H1 (cell line): ENCODE data around the gene BMAL2. TPM values are rescaled to one million over a fixed set of nuclear protein-coding genes. Genes with fewer than 3 reads are reported as not detected.

Experiments used
- CTCF ChIA-PET: fragments of 300-600 bp; sonication (Branson Sonifier 250); formaldehyde crosslinking; loops from one replicate; lab custom pipeline; 2021; ENCODE audit not compliant: partially characterized antibody; lab: Charles Lee
- POLR2A ChIA-PET: fragments of 300-600 bp; sonication (Branson Sonifier 250); formaldehyde crosslinking; loops from one replicate; lab custom pipeline; 2021; ENCODE audit warnings: inconsistent platforms; ENCODE audit not compliant: partially characterized antibody; lab: Charles Lee
- DNase-seq, 2 experiments: peaks; one replicate each; pipeline versions ENCODE4 v3.0.0 to v3.0.0-alpha.2; 2010 to 2022; ENCODE audit warnings: low spot score in 2 of 2, low read depth in 1 of 2, mixed read lengths in 1 of 2
- FAIRE-seq: peaks from 2 replicates; lab custom pipeline; 2011; peaks lifted over from hg19 to GRCh38; lab: Jason Lieb, UNC
- H2AFZ ChIP-seq: 2 replicates; pipeline ENCODE4 v1.8.1; 2012; ENCODE audit warnings: low read length, inconsistent platforms
- H2AK5ac ChIP-seq: 2 replicates; pipeline ENCODE4 v1.6.1; 2013; ENCODE audit warnings: low read depth, low read length
- H2BK120ac ChIP-seq: replicated peaks from 2 replicates; pipeline ENCODE3; 2013; ENCODE audit warnings: low read depth, low read length, inconsistent platforms
- H2BK12ac ChIP-seq: 2 replicates; pipeline ENCODE4 v1.6.1; 2013; ENCODE audit warnings: low read depth, low read length
- H2BK15ac ChIP-seq: 2 replicates; pipeline ENCODE4 v1.6.1; 2013; ENCODE audit warnings: low read length
- H2BK20ac ChIP-seq: 2 replicates; pipeline ENCODE4 v1.6.1; 2013; ENCODE audit warnings: low read length
- H2BK5ac ChIP-seq: 2 replicates; pipeline ENCODE4 v1.6.1; 2013; ENCODE audit warnings: low read depth, low read length
- H3K14ac ChIP-seq: 2 replicates; pipeline ENCODE4 v1.6.1; 2013; ENCODE audit warnings: inconsistent platforms; ENCODE audit not compliant: insufficient read length
- H3K18ac ChIP-seq: 2 replicates; pipeline ENCODE4 v1.6.1; 2013; ENCODE audit warnings: low read length; ENCODE audit errors: extremely low read depth
- H3K23ac ChIP-seq: 2 replicates; pipeline ENCODE4 v1.6.1; 2013; ENCODE audit warnings: inconsistent platforms; ENCODE audit not compliant: insufficient read length
- H3K23me2 ChIP-seq: 2 replicates; pipeline ENCODE4 v1.6.1; 2013; ENCODE audit warnings: low read depth, low read length
- H3K27ac ChIP-seq: 2 replicates; pipeline ENCODE4 v1.6.1; 2011; ENCODE audit warnings: low read depth, low read length, inconsistent platforms
- H3K27me3 ChIP-seq, 4 experiments: replicated peaks in 1 of 4; 1 replicate in 1 of 4; 2 replicates in 3 of 4; pipeline versions ENCODE4 v1.6.1 to v1.8.1; 2011 to 2013; ENCODE audit warnings: low read length in 3 of 4, mild to moderate bottlenecking in 3 of 4, inconsistent platforms in 2 of 4, mixed read lengths in 2 of 4, moderate library complexity in 1 of 4; ENCODE audit not compliant: control insufficient read depth in 3 of 4, insufficient read depth in 3 of 4; ENCODE audit errors: extremely low read depth in 1 of 4
- H3K36me3 ChIP-seq, 4 experiments: 2 replicates each; pipeline versions ENCODE4 v1.6.1 to v1.8.1; 2011 to 2013; ENCODE audit warnings: mild to moderate bottlenecking in 4 of 4, low read length in 3 of 4, moderate library complexity in 2 of 4, control low read depth in 1 of 4, inconsistent platforms in 1 of 4; ENCODE audit not compliant: insufficient read depth in 4 of 4, control insufficient read depth in 2 of 4
- H3K4ac ChIP-seq: replicated peaks from 2 replicates; pipeline ENCODE3; 2013; ENCODE audit warnings: low read length, low read depth, mixed read lengths, inconsistent platforms; ENCODE audit not compliant: insufficient read length
- H3K4me1 ChIP-seq, 4 experiments: replicated peaks in 1 of 4; 1 replicate in 1 of 4; 2 replicates in 3 of 4; pipeline versions ENCODE4 v1.6.1 to v1.8.1; 2011 to 2013; ENCODE audit warnings: low read length in 3 of 4, inconsistent platforms in 2 of 4, mixed read lengths in 1 of 4; ENCODE audit not compliant: insufficient read depth in 4 of 4, control insufficient read depth in 3 of 4
- H3K4me2 ChIP-seq, 2 experiments: 2 replicates each; pipeline versions ENCODE4 v1.6.1 to v1.8.1; 2011 to 2013; ENCODE audit warnings: low read depth in 2 of 2, low read length in 2 of 2, control low read depth in 1 of 2, inconsistent platforms in 1 of 2, mild to moderate bottlenecking in 1 of 2; ENCODE audit not compliant: insufficient read depth in 1 of 2
- H3K4me3 ChIP-seq, 4 experiments: fragments of 200-600, 300-600 bp in 1 of 4; sonication (generic), shearing (Covaris generic), sonication (Bioruptor Twin) in 1 of 4; 2 replicates each; pipeline versions ENCODE4 v1.5.1 to v1.8.1; 2011 to 2016; ENCODE audit warnings: low read length in 4 of 4, low read depth in 3 of 4, control low read depth in 2 of 4, inconsistent platforms in 2 of 4, mild to moderate bottlenecking in 2 of 4, mixed read lengths in 1 of 4, moderate library complexity in 1 of 4; ENCODE audit not compliant: insufficient read depth in 2 of 4; ENCODE audit errors: extremely low read depth in 1 of 4
- H3K56ac ChIP-seq: replicated peaks from 2 replicates; pipeline ENCODE3; 2013; ENCODE audit warnings: low read depth, mild to moderate bottlenecking, mixed read lengths, low read length, inconsistent platforms; ENCODE audit not compliant: insufficient read length
- H3K79me1 ChIP-seq: 2 replicates; pipeline ENCODE4 v1.6.1; 2013; ENCODE audit warnings: low read depth, low read length, control low read depth
- H3K79me2 ChIP-seq, 2 experiments: 2 replicates each; pipeline versions ENCODE4 v1.6.1 to v1.8.1; 2012 to 2013; ENCODE audit warnings: low read length in 2 of 2, mild to moderate bottlenecking in 2 of 2, inconsistent platforms in 1 of 2; ENCODE audit not compliant: insufficient read depth in 2 of 2, control insufficient read depth in 1 of 2
- H3K9ac ChIP-seq, 4 experiments: replicated peaks in 1 of 4; 1 replicate in 1 of 4; 2 replicates in 3 of 4; pipeline versions ENCODE4 v1.6.1 to v1.8.1; 2011 to 2013; ENCODE audit warnings: low read depth in 3 of 4, low read length in 3 of 4, control low read depth in 2 of 4, mild to moderate bottlenecking in 2 of 4, moderate library complexity in 2 of 4, inconsistent platforms in 1 of 4; ENCODE audit errors: extremely low read depth in 1 of 4
- H3K9me3 ChIP-seq, 2 experiments: 2 replicates each; pipeline versions ENCODE4 v1.6.1 to v1.8.1; 2012 to 2013; ENCODE audit warnings: mild to moderate bottlenecking in 2 of 2, moderate library complexity in 2 of 2, control low read depth in 1 of 2, inconsistent platforms in 1 of 2, low read depth in 1 of 2, low read length in 1 of 2, mixed read lengths in 1 of 2; ENCODE audit not compliant: insufficient read depth in 2 of 2
- H4K20me1 ChIP-seq, 2 experiments: replicated peaks in 1 of 2; 2 replicates each; pipeline versions ENCODE3 to v1.8.1; 2011 to 2013; ENCODE audit warnings: inconsistent platforms in 2 of 2, low read length in 2 of 2, mild to moderate bottlenecking in 1 of 2; ENCODE audit not compliant: insufficient read depth in 2 of 2, control insufficient read depth in 1 of 2
- H4K5ac ChIP-seq: 2 replicates; pipeline ENCODE4 v1.6.1; 2013; ENCODE audit warnings: low read length, low read depth, mixed read lengths, inconsistent platforms; ENCODE audit not compliant: insufficient read length
- H4K8ac ChIP-seq: 2 replicates; pipeline ENCODE4 v1.8.0; 2013; ENCODE audit warnings: mild to moderate bottlenecking, moderate library complexity, low read length, inconsistent platforms; ENCODE audit not compliant: insufficient read depth; ENCODE audit errors: extremely low read depth
- H4K91ac ChIP-seq: replicated peaks from 2 replicates; pipeline ENCODE3; 2013; ENCODE audit warnings: low read length, mixed read lengths, inconsistent platforms; ENCODE audit not compliant: insufficient read length
- ASH2L ChIP-seq: fragments of 200-600, 300-600 bp; sonication (generic); IDR thresholded peaks from one replicate; pipeline ENCODE4 v1.7.1; 2017; ENCODE audit warnings: low read length
- BRCA1 ChIP-seq: IDR thresholded peaks from 2 replicates; pipeline ENCODE4 v1.6.1; 2012; ENCODE audit warnings: low read depth, low read length, improper control_type of control experiment
- CBX8 ChIP-seq: fragments of 300-800, 300-1000 bp; sonication (generic); IDR thresholded peaks from 2 replicates; pipeline ENCODE4 v1.7.1; 2016; ENCODE audit warnings: low read depth, low read length, borderline replicate concordance
- EP300 ChIP-seq, 2 experiments: IDR thresholded peaks; 1 replicate in 1 of 2; 2 replicates in 1 of 2; pipeline ENCODE4 v1.6.1; 2011 to 2012; ENCODE audit warnings: low read depth in 2 of 2, low read length in 2 of 2, mild to moderate bottlenecking in 2 of 2, borderline replicate concordance in 1 of 2, inconsistent platforms in 1 of 2, moderate library complexity in 1 of 2
- GABPA ChIP-seq: IDR thresholded peaks from 2 replicates; pipeline ENCODE4 v1.6.1; 2011; ENCODE audit warnings: mild to moderate bottlenecking, low read length, moderate library complexity, borderline replicate concordance; ENCODE audit not compliant: insufficient read depth
- HDAC2 ChIP-seq, 2 experiments: fragments of 300-600 bp in 1 of 2; sonication (generic) in 1 of 2; IDR thresholded peaks; 2 replicates each; pipeline ENCODE4 v1.6.1; 2011 to 2012; ENCODE audit warnings: low read depth in 2 of 2, low read length in 2 of 2, mild to moderate bottlenecking in 2 of 2, moderate library complexity in 2 of 2, borderline replicate concordance in 1 of 2, inconsistent platforms in 1 of 2
- JUN ChIP-seq: IDR thresholded peaks from 2 replicates; pipeline ENCODE4 v1.6.1; 2011; ENCODE audit warnings: low read depth, mild to moderate bottlenecking, improper control_type of control experiment, low read length
- POLR2AphosphoS5 ChIP-seq: IDR thresholded peaks from 2 replicates; pipeline ENCODE4 v1.6.1; 2011; ENCODE audit warnings: low read depth, low read length
- RXRA ChIP-seq: IDR thresholded peaks from 2 replicates; pipeline ENCODE4 v1.6.1; 2011; ENCODE audit warnings: low read depth, mild to moderate bottlenecking, low read length, moderate library complexity; ENCODE audit not compliant: insufficient read depth
- SIN3A ChIP-seq, 2 experiments: IDR thresholded peaks in 1 of 2; conservative IDR thresholded peaks in 1 of 2; 2 replicates each; pipeline ENCODE4 v1.6.1; 2011 to 2012; ENCODE audit warnings: low read length in 2 of 2, improper control_type of control experiment in 1 of 2, low read depth in 1 of 2, mild to moderate bottlenecking in 1 of 2
- SIX5 ChIP-seq: IDR thresholded peaks from 2 replicates; pipeline ENCODE4 v1.6.1; 2011; ENCODE audit warnings: mild to moderate bottlenecking, low read depth, low read length
- SP2 ChIP-seq: IDR thresholded peaks from 2 replicates; pipeline ENCODE4 v1.6.1; 2012; ENCODE audit warnings: mild to moderate bottlenecking, low read length, inconsistent platforms
- SP4 ChIP-seq: IDR thresholded peaks from 2 replicates; pipeline ENCODE4 v1.6.1; 2012; ENCODE audit warnings: low read length, inconsistent platforms
- TAF7 ChIP-seq: optimal IDR thresholded peaks from 2 replicates; pipeline ENCODE3; 2011; ENCODE audit warnings: low read depth, mild to moderate bottlenecking, inconsistent platforms, low read length, moderate library complexity, borderline replicate concordance
- TCF12 ChIP-seq: IDR thresholded peaks from 2 replicates; pipeline ENCODE4 v1.6.1; 2011; ENCODE audit warnings: low read depth, mild to moderate bottlenecking, low read length
- polyA plus RNA-seq, 7 experiments: library from polyadenylated mRNA; depleted of rRNA in 3 of 7; stranded (reverse) in 5 of 7; unstranded in 2 of 7; fragments of >200 nt in 5 of 7; fragments of 200-250 nt in 2 of 7; gene quantifications; 1 replicate in 5 of 7; 2 replicates in 1 of 7; 4 replicates in 1 of 7; pipeline versions ENCODE4 v1.2.1 to v1.2.3, GENCODE V29; 2011 to 2013; ENCODE audit warnings: missing spikeins in 2 of 7, mixed read lengths in 2 of 7
- total RNA-seq: library from RNA; stranded (reverse); fragmentation: NEBNext Ultra II Directional; extraction: Animal tissue kit (Norgen Biotek cat#: 25700); gene quantifications from 2 replicates; pipeline ENCODE4 v1.2.1, GENCODE V29; 2021

Gene BMAL2
- total and polyA plus RNA-seq, 2 of the 8 experiments (the other 6 are each of a cell fraction or from before 2014, with no cell fraction given) = 3.2 to 20.6 TPM

DNA sequence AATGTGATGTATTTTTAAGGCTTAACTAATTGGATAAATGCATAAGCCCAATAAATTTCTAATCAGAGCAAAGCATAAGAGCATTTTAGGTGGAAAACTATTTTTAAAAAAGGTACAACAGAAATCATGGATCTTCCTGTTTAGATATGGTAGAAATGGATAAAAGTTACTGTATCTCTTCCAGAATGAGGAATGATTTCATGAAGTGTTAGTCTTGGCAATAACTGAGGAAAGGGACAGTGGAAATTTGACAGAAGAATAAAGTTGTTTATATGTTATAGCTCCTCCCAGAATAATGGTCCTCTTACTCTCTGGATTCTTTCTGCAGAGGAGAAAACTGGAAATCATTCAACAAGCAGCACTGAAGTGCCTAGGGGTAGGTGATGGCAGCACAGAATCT is 32.4 kb upstream of the BMAL2 start:
- H3K4me1 ChIP-seq = no peaks in the 10 kb centered on the region
- peaks cover 0 to 19% (median 5%) of the 10 kb centered on the region in 4 experiments; a peak in 3 of 8 replicates for H3K36me3 ChIP-seq
- H4K5ac ChIP-seq = no peak overlapping the region
- no peak overlapping the region for H2BK15ac ChIP-seq
- FAIRE-seq (no peak), DNase-seq (no peak)
- H3K23ac ChIP-seq = no peak overlapping the region
- H3K27me3 ChIP-seq = no peaks in the 10 kb centered on the region
- H2AFZ ChIP-seq = no peak overlapping the region
- no peak overlapping the region for H4K91ac ChIP-seq
- no peak overlapping the region for H4K8ac ChIP-seq
- H3K4ac ChIP-seq = no peak overlapping the region
- H2BK5ac ChIP-seq = no peak overlapping the region
- H3K23me2 ChIP-seq = no peaks in the 10 kb centered on the region
- no peak overlapping the region for H3K4me3 ChIP-seq
- ChIA-PET POLR2A (no interaction called here), CTCF (interaction anchor here (0.7 to 1.8 kb wide), 2 partner anchors 45 to 1165 kb away, joined by 3 read pairs; no protein-coding TSS in a partner anchor)
- TF ChIP-seq HDAC2 (IDR thresholded peaks at IDR 0.05; ENCODE audit: borderline replicate concordance in 1 of 2, low read depth in 2 of 2, low read length in 2 of 2) (no peak), RXRA (no peak), SIX5 (no peak), POLR2AphosphoS5 (no peak), EP300 (IDR thresholded peaks at IDR 0.05; ENCODE audit: borderline replicate concordance in 1 of 2, low read depth in 2 of 2, low read length in 2 of 2) (no peak), SIN3A (conservative IDR thresholded peaks at IDR 0.05 in 1 of 2, IDR thresholded peaks at IDR 0.05 in 1 of 2; ENCODE audit: low read depth in 1 of 2, low read length in 2 of 2) (no peak), SP2 (no peak), TAF7 (no peak), ASH2L (no peak), TCF12 (no peak), JUN (no peak), CBX8 (no peak), GABPA (no peak), SP4 (no peak), BRCA1 (no peak)
- 0 out of 4 replicates have a peak, but pooled peaks cover 0 to 12% of the 10 kb centered on the region in 2 experiments for H3K79me2 ChIP-seq
- no peak overlapping the region for H3K9ac ChIP-seq
- H2BK12ac ChIP-seq = no peak overlapping the region
- H3K56ac ChIP-seq = no peak overlapping the region
- H3K9me3 ChIP-seq = no peaks in the 10 kb centered on the region
- H2BK20ac ChIP-seq = no peak overlapping the region
- H3K14ac ChIP-seq = no peak overlapping the region
- no peak overlapping the region for H2BK120ac ChIP-seq
- 0 out of 2 replicates have a peak, but pooled peaks cover 3% of the 10 kb centered on the region for H3K79me1 ChIP-seq
- no peaks in the 10 kb centered on the region for H4K20me1 ChIP-seq
- H3K18ac ChIP-seq = no peak overlapping the region
- no peak overlapping the region for H3K27ac ChIP-seq
- no peak overlapping the region for H2AK5ac ChIP-seq
- no peak overlapping the region for H3K4me2 ChIP-seq
